Sciatic nerve (tissue), 2 donors: ENCODE results near the gene ETV1. TPM values are rescaled to one million over a fixed set of nuclear protein-coding genes. Genes with fewer than 3 reads are reported as not detected.

Experiments used
- ATAC-seq: fragments of 200-7000 bp; cut with Tn5 transposase; one replicate; pipeline ENCODE4 v1.9.1; 2020; ENCODE audit warnings: mild to moderate bottlenecking, moderate library complexity
- DNase-seq: peaks from one replicate; pipeline ENCODE4 v3.0.0-alpha.2; 2020; ENCODE audit warnings: low spot score
- intact Hi-C: fragments of 100-400 bp; cut with DNase I; formaldehyde crosslinking; loops from one replicate; pipeline ENCODE4 v1.14.2; 2022
- total RNA-seq: library from RNA; stranded (reverse); fragmentation: NEBNext Ultra II Directional; extraction: Animal tissue kit (Norgen Biotek cat#: 25700); gene quantifications from one replicate; pipeline ENCODE4 v1.2.1, GENCODE V29; 2021
- donor health status: DM: no; HTN: no; CAD: no.
- donor health status: DM: no; HTN: no; CAD: no.

Gene ETV1
- total RNA-seq, 1 donor from 2014 or later = 45.3 TPM

DNA sequence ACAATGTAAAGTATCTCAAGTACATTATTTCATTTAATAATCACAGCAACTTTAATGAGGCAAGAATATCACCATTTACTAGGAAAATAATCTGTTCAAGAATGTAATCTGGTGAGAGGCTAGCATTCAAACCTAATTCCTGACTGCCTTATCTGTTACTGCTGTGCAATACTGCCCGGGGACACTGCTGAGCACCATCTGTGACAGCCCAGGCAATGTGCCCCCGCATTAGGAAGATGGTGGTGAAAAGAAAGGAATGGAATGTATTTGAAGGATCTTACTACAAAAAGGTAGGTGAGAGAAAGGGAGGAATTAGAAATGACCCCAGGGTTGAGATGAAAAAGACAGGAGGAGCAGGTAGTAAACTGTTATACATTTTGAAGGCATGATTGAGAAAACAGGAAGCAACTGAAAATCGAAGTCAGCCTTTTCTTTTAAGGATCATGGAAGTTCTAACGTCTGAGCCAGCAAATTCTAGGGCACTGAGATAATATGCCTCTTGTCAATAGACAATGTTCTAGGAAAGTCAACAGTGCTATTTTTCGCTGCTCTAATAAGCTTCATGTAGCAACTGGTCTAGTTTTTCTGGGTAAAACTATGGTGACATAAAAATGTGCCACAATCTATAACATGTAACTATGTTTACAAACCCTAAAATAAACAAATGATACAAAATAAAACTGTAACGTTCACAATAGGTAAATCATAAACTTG lies 90.4 kb downstream of the ETV1 start:
- DNase-seq = no peak
- intact Hi-C loops = no loop called here
- no peak for ATAC-seq

- no peak for ATAC-seq
- intact Hi-C loops = no loop called here
- DNase-seq = no peak
Observed at GRCh38 chr7:13897819-13898218, 91.6 kb downstream of the ETV1 start.

GRCh38 chr7:13894954-13895353 lies 94.5 kb downstream of the ETV1 start:
- ATAC-seq = no peak
- intact Hi-C loops = no loop called here
- no peak for DNase-seq

GRCh38 chr7:13894377-13894776 lies 95.1 kb downstream of the ETV1 start:
- ATAC-seq (no peak), DNase-seq (no peak)
- intact Hi-C loops = no loop called here

DNA sequence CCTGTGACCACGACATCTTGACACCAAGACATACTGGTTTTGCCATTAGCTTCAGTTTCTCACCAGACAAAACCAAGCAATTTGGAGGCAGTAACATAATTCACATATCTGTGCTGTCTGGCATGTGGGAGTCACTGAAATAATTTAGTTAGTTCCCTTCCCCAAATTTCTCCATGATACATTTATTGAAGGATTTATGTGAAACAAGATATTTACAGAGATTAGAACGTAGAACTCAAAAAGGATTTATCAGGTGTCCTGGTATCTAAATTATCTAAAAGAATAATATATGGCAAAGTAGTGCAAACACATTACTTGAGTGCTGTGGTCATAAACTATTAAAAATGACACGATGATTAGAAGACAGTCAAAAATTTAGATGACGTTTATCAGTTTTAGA lies 98.7 kb downstream of the ETV1 start:
- ATAC-seq = no peak
- intact Hi-C loops = loop anchor here (2.0 kb wide), 1 partner anchor 60 kb away; no protein-coding TSS in a partner anchor
- DNase-seq = no peak

- ATAC-seq = no peak
- no peak for DNase-seq
- intact Hi-C loops = no loop called here
Observed at GRCh38 chr7:13886356-13886755, 103.1 kb downstream of the ETV1 start.

DNA sequence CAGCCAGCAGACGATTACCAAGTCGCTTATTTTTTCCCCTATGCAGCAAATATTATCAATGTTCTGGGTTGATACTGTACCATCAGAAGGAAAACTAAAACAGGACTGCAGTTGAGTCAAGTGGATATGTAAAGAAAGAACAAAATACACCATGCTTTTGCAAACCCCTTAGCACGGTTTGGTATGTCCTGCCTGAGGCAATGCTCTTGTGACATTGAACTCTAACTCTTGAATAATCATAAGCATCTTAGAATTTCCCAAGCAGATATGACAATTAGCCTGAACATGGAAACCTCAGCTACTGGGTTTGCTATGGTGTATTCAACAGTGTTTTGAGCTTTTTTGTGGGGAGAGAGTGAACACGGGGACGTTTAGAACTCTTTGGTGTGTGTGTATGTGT lies 107.4 kb downstream of the ETV1 start:
- intact Hi-C loops = no loop called here
- DNase-seq (no peak), ATAC-seq (no peak)

- ATAC-seq (no peak), DNase-seq (no peak)
- intact Hi-C loops = no loop called here
Observed at GRCh38 chr7:13880789-13881188, 108.7 kb downstream of the ETV1 start.

- DNase-seq (no peak), ATAC-seq (no peak)
- intact Hi-C loops = no loop called here
Observed at GRCh38 chr7:13879994-13880686, 109.3 kb downstream of the ETV1 start.

GRCh38 chr7:13879143-13879542 lies 110.3 kb downstream of the ETV1 start:
- DNase-seq = no peak
- intact Hi-C loops = no loop called here

DNA sequence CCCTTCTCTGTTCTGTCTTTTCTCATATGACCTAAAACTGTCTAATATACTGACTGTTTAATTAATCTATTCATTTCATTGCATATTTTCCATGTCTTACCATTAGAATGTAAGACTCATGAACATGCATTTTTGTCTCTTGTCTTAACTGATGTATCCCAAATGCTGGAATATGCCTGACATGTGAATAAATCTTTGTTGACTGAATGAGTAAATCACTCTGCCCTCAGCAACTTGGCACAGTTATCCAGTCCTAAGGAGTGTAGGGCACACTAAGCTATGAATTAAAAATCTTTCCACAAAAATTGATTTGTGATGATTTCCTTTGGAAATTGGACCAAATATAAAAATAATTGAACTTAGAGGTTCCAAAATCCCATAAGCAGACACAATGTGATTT lies 111.3 kb downstream of the ETV1 start:
- ATAC-seq = no peak
- intact Hi-C loops = no loop called here
- DNase-seq = no peak

More at GRCh38 chr7:13879143-13879542, 110.3 kb downstream of the ETV1 start:
- no peak for ATAC-seq

- ATAC-seq (no peak), DNase-seq (no peak)
- intact Hi-C loops = no loop called here
Observed at GRCh38 chr7:13875496-13876074, 113.9 kb downstream of the ETV1 start.

DNA sequence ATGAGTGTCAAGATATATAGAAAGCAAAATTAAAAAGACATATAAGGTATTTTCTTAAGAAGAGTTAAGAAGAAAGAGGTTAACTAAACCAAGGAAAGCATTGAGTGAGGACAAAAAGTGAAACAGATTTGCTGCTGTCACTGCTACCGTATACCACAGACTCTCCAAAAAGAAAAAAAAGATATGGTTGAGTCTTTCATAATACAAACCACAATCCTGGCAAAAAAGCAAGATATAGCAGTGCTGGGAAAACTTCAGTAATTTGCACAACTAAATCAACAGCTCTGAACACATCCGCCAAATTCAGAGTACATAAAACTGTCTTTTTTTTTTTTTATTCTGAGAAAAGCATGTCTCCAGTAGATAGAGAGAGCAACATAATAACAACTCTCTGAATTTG lies 114.7 kb downstream of the ETV1 start:
- DNase-seq (no peak), ATAC-seq (peak; percentile 83)
- intact Hi-C loops = no loop called here

GRCh38 chr7:13872709-13873108 lies 116.8 kb downstream of the ETV1 start:
- ATAC-seq (no peak), DNase-seq (no peak)
- intact Hi-C loops = no loop called here

DNA sequence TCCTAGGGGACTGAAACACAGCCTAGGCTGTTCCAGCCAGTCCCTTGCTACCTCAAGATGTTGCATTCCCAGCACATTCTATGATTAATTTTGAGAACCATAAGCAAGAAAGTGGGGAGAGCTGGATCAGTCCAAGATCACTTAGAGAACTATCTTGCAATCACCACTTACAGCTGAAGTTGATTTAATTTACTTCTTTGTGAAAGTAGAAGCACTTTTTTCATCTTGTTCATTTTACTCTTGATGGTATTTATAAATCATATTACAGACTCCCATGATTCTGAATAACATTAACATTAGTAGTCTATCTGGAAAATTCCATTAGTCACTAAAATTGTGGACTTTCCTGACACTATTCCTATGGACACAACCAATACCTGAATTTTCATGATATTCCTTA lies 118.5 kb downstream of the ETV1 start:
- no peak for DNase-seq
- ATAC-seq = no peak
- intact Hi-C loops = no loop called here

DNA sequence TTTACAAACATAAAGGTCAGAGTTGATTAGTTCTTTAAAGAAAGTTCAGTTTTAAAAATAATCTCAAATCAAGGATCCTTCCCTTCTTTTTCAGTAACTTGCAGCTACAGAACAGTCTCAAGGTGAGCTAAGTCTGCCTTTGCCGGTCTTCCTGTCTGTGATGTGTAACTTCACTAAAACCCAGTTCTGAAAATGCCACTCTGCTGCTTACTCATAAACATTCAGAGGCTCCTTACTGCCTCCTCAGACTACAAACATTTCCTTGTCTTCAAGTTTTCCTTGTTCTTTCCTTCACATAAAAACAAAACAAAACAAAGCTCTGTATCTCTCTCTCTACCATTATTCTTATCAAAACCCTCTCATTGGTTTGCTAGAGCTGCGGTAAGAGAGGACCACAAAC lies 128.7 kb downstream of the ETV1 start:
- no peak for DNase-seq

DNA sequence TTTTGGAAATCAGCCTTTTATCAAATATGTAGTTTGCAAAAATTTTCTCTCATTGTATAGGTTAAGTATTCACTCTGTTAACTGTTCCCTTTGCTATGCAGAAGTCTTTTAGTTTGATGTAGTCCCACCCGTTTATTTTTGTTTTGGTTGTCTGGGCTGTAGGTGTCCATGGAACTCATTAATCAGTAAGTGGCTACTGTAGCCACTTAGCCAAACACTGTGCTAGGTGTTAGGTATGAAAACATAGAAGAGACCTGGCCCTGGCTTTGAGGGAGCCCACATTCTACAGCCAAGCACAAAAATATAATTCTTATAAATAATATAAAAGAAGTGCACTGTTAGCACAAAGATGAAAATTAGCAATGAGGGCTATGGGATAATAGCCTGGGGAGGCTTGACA lies 133.5 kb downstream of the ETV1 start:
- DNase-seq (no peak), ATAC-seq (no peak)
- intact Hi-C loops = no loop called here

More for the DNA sequence above, 128.7 kb downstream of the ETV1 start:
- intact Hi-C loops = no loop called here
- ATAC-seq = no peak

DNA sequence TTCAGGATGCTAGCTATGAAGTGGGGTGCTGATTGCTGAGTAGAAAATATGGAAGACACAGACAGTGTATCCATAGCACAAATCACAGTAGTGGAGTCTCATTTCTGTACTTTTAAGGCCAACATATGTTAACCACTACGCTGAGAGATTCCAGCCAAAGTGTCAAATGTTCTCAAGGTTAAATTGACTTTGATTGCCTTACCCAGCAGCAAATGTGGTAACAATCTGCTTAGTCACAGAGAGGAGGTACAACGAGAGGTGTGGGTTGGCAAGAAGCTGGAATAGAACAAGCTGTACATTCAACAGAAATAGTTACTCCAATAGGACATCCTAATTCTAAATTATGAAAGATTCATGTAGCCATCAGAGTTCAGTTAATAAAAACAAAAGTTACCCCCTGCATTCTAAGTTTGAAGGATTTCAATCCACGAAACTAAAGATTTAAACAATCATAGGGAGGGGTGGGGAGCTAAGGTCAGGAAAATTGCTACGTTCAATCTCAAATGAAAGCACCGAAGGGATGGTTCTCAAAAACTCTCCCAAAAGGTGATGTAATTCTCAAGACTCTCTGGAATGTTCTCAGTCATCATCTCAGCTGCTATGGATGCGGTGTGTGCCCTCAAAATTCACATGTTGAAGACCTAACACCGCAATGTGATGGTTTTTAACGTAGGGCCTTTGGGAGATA lies 137.0 kb downstream of the ETV1 start:
- no peak for DNase-seq
- ATAC-seq = no peak
- intact Hi-C loops = no loop called here

GRCh38 chr7:13851736-13852135 lies 137.7 kb downstream of the ETV1 start:
- DNase-seq (no peak), ATAC-seq (no peak)
- intact Hi-C loops = no loop called here
